Glomerular visceral epithelial cell (primary cell): Measurements from ENCODE around the gene PPEF2.

ENCODE experiments used
- DNase-seq: peaks from one replicate; pipeline ENCODE4 v3.0.0-alpha.2; 2016; ENCODE audit errors: extremely low spot score

Gene PPEF2

GRCh38 chr4:75895744-75896314 is 6.4 kb downstream of the PPEF2 start:
- DNase-seq, result peak; percentile 42

GRCh38 chr4:75892508-75892907 is 9.7 kb downstream of the PPEF2 start:
- no peak for DNase-seq

- DNase-seq, result no peak
These were observed 10.6 kb downstream of the PPEF2 start for GRCh38 chr4:75891611-75892010.

- DNase-seq, result no peak
These were observed 12.6 kb downstream of the PPEF2 start for GRCh38 chr4:75889537-75890199.

- no peak for DNase-seq
These were observed 16.1 kb downstream of the PPEF2 start for GRCh38 chr4:75886104-75886503.

GRCh38 chr4:75881476-75881875 is 20.8 kb downstream of the PPEF2 start:
- DNase-seq, result no peak

DNA sequence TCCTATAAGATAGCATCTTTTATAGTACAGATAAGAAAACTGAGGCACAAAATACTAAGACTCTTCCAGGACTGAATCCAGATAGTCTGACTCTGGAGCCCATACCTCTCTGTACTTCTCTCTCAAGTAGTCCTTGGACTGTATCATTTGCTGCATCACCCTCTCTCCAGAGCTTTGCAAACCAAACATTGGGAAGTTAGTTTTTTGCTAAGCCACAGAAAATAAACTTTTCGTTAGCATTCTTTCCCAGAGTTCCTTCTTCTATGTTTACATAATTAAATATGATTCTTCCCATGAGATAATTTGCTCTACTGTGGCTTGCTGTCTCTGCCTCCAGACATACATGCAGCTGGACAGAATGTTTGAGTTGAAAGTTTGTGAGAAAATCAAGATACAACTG is 22.0 kb downstream of the PPEF2 start:
- DNase-seq, result no peak

- no peak for DNase-seq
These were observed 24.0 kb downstream of the PPEF2 start for GRCh38 chr4:75878246-75878756.

DNA sequence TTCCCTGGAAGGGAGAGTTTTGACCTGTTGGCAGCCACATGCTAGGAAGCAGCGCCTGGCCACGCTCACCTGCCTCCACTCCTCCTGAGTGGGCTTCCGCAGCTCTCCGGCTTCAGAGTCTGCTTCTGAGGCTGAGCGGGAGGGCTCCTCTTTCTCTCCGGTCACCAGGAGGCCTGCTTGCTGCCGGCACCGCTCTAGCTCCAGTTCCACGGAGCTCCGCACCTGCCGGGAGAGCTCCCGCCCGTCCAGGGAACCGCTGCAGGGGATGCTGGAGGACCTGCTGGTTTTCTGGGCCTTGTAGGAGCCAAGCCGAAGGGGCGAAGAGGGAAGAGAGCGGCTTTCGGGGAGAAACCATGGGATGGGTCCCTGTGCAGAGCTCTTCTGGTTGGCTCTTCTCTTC is 26.0 kb downstream of the PPEF2 start:
- no peak for DNase-seq

- DNase-seq, result no peak
These were observed 33.2 kb downstream of the PPEF2 start for GRCh38 chr4:75869100-75869499.

GRCh38 chr4:75867130-75867529 is 35.1 kb downstream of the PPEF2 start:
- no peak for DNase-seq

DNA sequence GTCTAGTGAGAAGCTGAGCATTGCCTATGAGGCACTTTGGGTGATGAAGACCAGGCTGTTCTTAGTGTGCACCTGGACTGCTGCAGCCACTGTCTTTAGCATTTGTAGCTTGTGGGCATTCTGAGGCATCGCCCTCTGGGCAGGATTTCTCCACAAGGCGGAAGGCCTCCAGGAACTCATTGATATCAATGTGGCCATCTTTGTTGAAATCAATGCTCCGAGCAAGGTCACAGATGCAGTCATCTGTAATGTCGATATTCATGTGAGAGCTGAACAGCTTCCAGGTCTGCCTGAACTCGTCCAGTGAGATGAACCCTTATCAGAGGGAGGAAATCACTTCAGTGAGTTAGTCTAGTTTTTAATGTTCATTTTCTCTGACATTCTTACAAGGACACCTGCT is 41.6 kb downstream of the PPEF2 start:
- no peak for DNase-seq

- DNase-seq, result no peak
These were observed 43.5 kb downstream of the PPEF2 start for GRCh38 chr4:75858721-75859120.

GRCh38 chr4:75849461-75849860 is 52.8 kb downstream of the PPEF2 start:
- DNase-seq, result no peak

- peak; percentile 15 for DNase-seq
These were observed 53.4 kb downstream of the PPEF2 start for GRCh38 chr4:75848891-75849290.

GRCh38 chr4:75848171-75848760 is 54.0 kb downstream of the PPEF2 start:
- peak; percentile 87 for DNase-seq

GRCh38 chr4:75845992-75846391 is 56.3 kb downstream of the PPEF2 start:
- no peak for DNase-seq

DNA sequence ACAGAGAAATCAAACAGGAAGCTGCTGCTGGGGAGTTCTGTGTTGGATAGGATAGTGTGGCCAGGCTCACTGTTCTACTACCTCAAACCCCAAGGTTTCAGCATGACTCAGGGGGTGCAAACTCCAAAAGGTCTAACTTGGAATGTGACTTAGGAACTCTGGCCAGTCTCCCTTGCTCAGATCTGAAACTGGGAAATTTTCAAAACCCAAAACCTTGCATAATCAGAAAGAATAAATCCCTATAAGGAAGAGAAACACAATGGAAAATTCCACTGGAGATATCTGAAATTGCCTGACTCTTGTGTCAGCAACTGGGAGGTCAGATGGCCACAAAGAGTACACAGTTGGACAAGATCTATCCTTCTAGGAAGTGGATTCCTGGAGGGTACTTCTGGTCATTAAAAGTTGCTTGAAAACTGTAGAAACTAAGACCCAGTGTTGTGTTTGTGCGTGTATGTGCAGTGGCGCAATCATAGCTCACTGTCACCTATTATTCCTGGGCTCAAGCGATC is 58.0 kb downstream of the PPEF2 start:
- peak; percentile 66 for DNase-seq

DNA sequence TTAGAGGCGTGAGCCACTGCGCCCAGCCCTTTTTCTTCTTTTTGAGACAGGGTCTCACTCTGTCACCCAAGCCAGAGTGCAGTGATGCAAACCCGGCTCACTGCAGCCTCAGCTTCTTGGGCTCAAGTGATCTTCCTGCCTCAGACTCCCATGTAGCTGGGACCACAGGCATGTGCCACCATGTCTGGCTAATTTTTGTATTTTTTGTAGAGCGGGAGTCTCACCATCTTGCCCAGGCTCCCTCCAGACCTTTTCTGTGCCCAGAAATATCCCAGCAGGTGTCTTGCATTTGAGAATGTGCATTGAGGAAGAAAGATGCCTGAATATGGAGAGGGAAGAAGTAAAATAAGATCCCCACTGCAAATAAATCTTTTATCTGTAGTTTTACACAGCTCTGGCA is 58.7 kb downstream of the PPEF2 start:
- DNase-seq, result no peak

GRCh38 chr4:75841641-75842520 is 60.4 kb downstream of the PPEF2 start:
- DNase-seq, result no peak

- DNase-seq, result no peak
These were observed 67.5 kb downstream of the PPEF2 start for GRCh38 chr4:75834772-75835154.
